Upper lobe of left lung (tissue), 6 donors: Measurements from ENCODE around the gene UBA1. TPM values are rescaled to one million over a fixed set of nuclear protein-coding genes. Genes with fewer than 3 reads are reported as not detected.

ENCODE experiments used
- ATAC-seq, 2 donors: fragments of 200-7000 bp; cut with Tn5 transposase; one replicate each; pipeline ENCODE4 v1.9.1; 2022; ENCODE audit warnings: mild to moderate bottlenecking in 2 of 2, moderate library complexity in 2 of 2; ENCODE audit not compliant: low FRiP score in 2 of 2
- DNase-seq, 2 donors: peaks; one replicate each; pipeline ENCODE4 v3.0.0-alpha.2; 2019 to 2020
- H3K27ac ChIP-seq, 4 donors: fragments of 200-600 bp; sonication (generic); one replicate each; pipeline ENCODE4 v1.5.1; 2016 to 2019
- H3K27me3 ChIP-seq, 4 donors: fragments of 200-600 bp; sonication (generic); one replicate each; pipeline ENCODE4 v1.5.1; 2017 to 2019
- H3K36me3 ChIP-seq, 4 donors: fragments of 200-600 bp; sonication (generic); one replicate each; pipeline ENCODE4 v1.5.1; 2016 to 2019
- H3K4me1 ChIP-seq, 4 donors: fragments of 200-600 bp; sonication (generic); one replicate each; pipeline ENCODE4 v1.5.1; 2018 to 2019
- H3K4me3 ChIP-seq, 4 donors: fragments of 200-600 bp; sonication (generic); one replicate each; pipeline ENCODE4 v1.5.1; 2017 to 2019; ENCODE audit warnings: mild to moderate bottlenecking in 2 of 4, moderate library complexity in 1 of 4
- H3K9me3 ChIP-seq, 4 donors: fragments of 200-600 bp; sonication (generic); one replicate each; pipeline ENCODE4 v1.5.1; 2018 to 2019
- EP300 ChIP-seq, 4 donors: sonication (generic); formaldehyde crosslinking; IDR thresholded peaks; one replicate each; pipeline ENCODE4 v1.5.1; 2017; ENCODE audit warnings: antibody characterized with exemption in 4 of 4, control low read depth in 2 of 4
- POLR2A ChIP-seq, 4 donors: fragments of 450-650 bp; IDR thresholded peaks; one replicate each; pipeline ENCODE4 v1.5.1; 2016 to 2017; ENCODE audit warnings: antibody characterized with exemption in 4 of 4, mild to moderate bottlenecking in 2 of 4
- POLR2AphosphoS5 ChIP-seq, 2 donors: sonication (generic); formaldehyde crosslinking; IDR thresholded peaks; one replicate each; pipeline ENCODE4 v1.5.1; 2017; ENCODE audit warnings: antibody characterized with exemption in 2 of 2
- WGBS, 2 donors: methylation state at CpG; one replicate each; pipeline ENCODE4 v1.1.5; 2017 to 2018; 5-methylcytosine and 5-hydroxymethylcytosine counted together
- total RNA-seq, 6 donors: library from RNA; depleted of rRNA in 4 of 6; stranded (reverse); fragments of >200 nt in 4 of 6; gene quantifications; one replicate each; pipeline versions ENCODE4 v1.1.0 to v1.2.1, GENCODE V29; 2016 to 2021
- TF ChIP-seq, protein P1 (sequence below), 6 experiments: fragments of 450-650 bp in 4 of 6; fragments of 200-600 bp in 2 of 6; sonication (generic) in 2 of 6; IDR thresholded peaks; one replicate each; pipeline ENCODE4 v1.5.1; 2016 to 2019; ENCODE audit warnings: antibody characterized with exemption in 6 of 6
- donor health status: DM: no; HTN: no; CAD: no; lungs with moderate emphysema.
- donor health status: DM: no; HTN: yes; CAD: no; lungs with severe emphysema.

UBA1 gene
- total RNA-seq, 6 donors from 2014 or later = 128 to 186 (median 173) TPM

DNA sequence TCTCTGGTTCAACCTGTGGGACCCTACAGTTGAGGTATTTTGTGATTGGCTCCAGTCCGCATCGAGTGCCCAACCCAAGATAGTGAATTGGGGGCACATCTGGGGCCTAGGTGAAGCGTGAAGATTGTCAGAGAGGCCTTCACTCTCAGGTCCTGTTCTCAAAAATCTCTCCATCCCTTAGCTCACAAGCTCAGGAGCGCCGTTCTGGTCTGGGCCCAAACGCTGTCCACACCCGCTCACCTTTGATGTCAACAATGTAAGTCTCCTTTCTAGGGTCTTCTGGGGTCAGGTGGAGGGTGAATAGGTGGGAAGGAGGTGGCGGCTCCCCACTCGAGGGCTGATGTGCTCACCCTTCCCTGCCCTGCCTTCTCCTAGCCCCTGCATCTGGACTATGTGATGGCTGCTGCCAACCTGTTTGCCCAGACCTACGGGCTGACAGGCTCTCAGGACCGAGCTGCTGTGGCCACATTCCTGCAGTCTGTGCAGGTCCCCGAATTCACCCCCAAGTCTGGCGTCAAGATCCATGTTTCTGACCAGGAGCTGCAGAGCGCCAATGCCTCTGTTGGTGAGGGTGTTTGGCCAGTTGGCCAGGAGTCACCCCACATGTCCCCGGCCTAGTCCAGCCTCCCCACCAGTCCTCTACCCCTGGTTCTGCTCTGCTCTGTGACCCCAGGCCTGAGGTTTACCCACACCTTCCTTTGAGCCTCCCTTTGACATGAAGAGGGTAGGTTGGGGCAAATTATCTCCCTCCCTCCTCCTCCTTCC, 17.2 kb downstream of the UBA1 start:
- peaks cover 7 to 100% (median 67%) of the 10 kb centered on the region in 4 donors for H3K36me3 ChIP-seq
- TF ChIP-seq, protein P1, sequence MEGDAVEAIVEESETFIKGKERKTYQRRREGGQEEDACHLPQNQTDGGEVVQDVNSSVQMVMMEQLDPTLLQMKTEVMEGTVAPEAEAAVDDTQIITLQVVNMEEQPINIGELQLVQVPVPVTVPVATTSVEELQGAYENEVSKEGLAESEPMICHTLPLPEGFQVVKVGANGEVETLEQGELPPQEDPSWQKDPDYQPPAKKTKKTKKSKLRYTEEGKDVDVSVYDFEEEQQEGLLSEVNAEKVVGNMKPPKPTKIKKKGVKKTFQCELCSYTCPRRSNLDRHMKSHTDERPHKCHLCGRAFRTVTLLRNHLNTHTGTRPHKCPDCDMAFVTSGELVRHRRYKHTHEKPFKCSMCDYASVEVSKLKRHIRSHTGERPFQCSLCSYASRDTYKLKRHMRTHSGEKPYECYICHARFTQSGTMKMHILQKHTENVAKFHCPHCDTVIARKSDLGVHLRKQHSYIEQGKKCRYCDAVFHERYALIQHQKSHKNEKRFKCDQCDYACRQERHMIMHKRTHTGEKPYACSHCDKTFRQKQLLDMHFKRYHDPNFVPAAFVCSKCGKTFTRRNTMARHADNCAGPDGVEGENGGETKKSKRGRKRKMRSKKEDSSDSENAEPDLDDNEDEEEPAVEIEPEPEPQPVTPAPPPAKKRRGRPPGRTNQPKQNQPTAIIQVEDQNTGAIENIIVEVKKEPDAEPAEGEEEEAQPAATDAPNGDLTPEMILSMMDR (IDR thresholded peaks at IDR 0.05) = no peak
- TF ChIP-seq POLR2A (IDR thresholded peaks at IDR 0.05) (no peak), POLR2AphosphoS5 (IDR thresholded peaks at IDR 0.05) (no peak), EP300 (IDR thresholded peaks at IDR 0.05) (no peak)
- H3K27ac ChIP-seq = no peak overlapping the region
- H3K4me3 ChIP-seq = no peak overlapping the region
- DNase-seq = no peak
- H3K9me3 ChIP-seq = no peaks in the 10 kb centered on the region
- 81 to 97% methylated on average over 3 to 15 of the region's 15 CpGs for WGBS, 2 donors
- H3K27me3 ChIP-seq = no peaks in the 10 kb centered on the region
- ATAC-seq = no peak
- no peaks in the 10 kb centered on the region for H3K4me1 ChIP-seq

DNA sequence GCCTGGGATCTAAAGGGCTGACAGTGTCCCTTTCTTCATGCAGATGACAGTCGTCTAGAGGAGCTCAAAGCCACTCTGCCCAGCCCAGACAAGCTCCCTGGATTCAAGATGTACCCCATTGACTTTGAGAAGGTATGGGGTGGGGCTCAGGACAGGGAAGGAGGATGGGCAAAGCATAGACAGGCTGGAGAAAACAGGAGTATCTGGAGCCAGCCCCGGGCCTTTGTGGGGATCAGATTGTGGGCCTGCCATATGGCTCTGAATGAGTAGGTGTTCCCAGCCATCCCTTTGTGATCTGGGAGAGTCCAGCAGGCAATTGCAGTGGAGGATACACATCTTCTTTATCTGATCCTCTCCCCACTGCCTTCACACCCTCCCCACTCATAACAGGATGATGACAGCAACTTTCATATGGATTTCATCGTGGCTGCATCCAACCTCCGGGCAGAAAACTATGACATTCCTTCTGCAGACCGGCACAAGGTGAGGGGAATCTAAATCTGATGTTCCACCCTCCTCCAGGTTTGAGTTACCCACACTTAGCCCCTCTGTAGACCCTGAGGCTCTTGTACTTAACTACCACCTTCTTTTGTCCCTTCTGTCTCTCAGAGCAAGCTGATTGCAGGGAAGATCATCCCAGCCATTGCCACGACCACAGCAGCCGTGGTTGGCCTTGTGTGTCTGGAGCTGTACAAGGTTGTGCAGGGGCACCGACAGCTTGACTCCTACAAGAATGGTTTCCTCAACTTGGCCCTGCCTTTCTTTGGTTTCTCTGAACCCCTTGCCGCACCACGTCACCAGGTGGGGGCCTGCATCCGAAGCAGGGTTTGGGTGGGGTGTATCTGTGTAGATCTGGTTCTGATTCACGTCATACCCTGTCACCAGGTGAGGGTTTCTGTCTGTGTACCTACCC, 19.0 kb downstream of the UBA1 start:
- DNase-seq (no peak), ATAC-seq (no peak)
- Histone ChIP-seq H3K36me3 (peaks cover 7 to 90% (median 57%) of the 10 kb centered on the region in 4 donors), H3K9me3 (no peaks in the 10 kb centered on the region), H3K4me3 (no peak overlapping the region), H3K4me1 (peaks cover 0 to 11% (median 6%) of the 10 kb centered on the region in 4 donors), H3K27ac (no peak overlapping the region), H3K27me3 (no peaks in the 10 kb centered on the region)
- 93 to 95% methylated on average over 9 to 12 of the region's 12 CpGs for WGBS, 2 donors
- no peak for TF ChIP-seq POLR2AphosphoS5 (IDR thresholded peaks at IDR 0.05)
- TF ChIP-seq, protein P1 (IDR thresholded peaks at IDR 0.05) = no peak
- no peak for TF ChIP-seq POLR2A (IDR thresholded peaks at IDR 0.05)

DNA sequence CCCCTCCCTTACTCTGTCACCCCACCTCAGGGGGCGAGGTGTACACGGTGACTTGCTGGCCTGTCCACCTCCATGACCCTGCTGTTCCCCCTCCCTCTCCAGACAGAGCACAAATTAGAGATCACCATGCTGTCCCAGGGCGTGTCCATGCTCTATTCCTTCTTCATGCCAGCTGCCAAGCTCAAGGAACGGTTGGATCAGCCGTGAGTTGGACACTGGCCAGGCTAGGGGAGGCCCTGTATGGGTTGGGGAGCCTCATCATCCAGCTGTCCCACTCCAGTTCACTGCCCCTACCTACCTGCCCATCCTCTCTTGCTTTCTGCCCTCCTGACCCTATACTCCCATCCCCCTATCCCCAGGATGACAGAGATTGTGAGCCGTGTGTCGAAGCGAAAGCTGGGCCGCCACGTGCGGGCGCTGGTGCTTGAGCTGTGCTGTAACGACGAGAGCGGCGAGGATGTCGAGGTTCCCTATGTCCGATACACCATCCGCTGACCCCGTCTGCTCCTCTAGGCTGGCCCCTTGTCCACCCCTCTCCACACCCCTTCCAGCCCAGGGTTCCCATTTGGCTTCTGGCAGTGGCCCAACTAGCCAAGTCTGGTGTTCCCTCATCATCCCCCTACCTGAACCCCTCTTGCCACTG, 20.9 kb downstream of the UBA1 start:
- H3K27me3 ChIP-seq = no peaks in the 10 kb centered on the region
- 93 to 96% methylated on average over 10 to 20 of the region's 20 CpGs for WGBS, 2 donors
- no peak overlapping the region for H3K27ac ChIP-seq
- H3K4me1 ChIP-seq = peaks cover 0 to 20% (median 10%) of the 10 kb centered on the region in 4 donors
- H3K36me3 ChIP-seq = peaks cover 7 to 71% (median 43%) of the 10 kb centered on the region in 4 donors
- DNase-seq = no peak
- H3K9me3 ChIP-seq = no peaks in the 10 kb centered on the region
- H3K4me3 ChIP-seq = no peak overlapping the region
- ATAC-seq = no peak
- TF ChIP-seq EP300 (IDR thresholded peaks at IDR 0.05) (no peak), POLR2AphosphoS5 (IDR thresholded peaks at IDR 0.05) (no peak), POLR2A (IDR thresholded peaks at IDR 0.05) (no peak)
- TF ChIP-seq, protein P1 (IDR thresholded peaks at IDR 0.05) = no peak

DNA sequence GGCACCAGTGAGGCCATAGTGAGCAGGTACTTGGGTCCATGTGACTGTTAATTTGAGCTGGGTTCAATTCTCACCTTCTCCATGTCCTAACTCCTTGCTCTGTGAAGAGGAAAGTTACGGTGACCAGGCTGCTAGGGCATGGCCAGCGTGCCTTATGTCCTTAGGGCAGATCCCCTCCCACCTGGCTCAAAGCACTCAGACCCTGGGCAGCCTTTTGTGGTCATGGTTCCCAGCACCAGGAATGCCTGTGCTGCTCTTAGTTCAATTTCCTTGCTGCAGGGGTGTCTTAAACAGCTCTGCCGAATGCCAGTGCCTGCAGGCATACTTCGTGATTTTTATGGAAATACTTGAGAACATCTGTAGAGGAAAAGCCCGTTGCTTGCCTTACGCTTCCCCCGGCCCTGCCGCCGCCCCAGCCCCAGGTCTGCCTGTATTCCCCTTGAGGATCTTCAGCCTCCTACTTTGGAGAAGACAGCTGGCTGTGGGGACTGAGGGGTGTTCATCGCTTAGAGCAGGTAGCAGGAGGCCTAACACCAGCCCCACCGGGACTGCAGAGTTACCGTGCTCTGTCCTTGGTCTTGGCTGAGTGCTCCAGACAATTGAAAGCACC, 21.8 kb downstream of the UBA1 start:
- H3K36me3 ChIP-seq = peaks cover 4 to 62% (median 36%) of the 10 kb centered on the region in 4 donors
- H3K27ac ChIP-seq = no peak overlapping the region
- DNase-seq = no peak
- WGBS, 2 donors = 92% methylated on average over 2 to 12 of the region's 12 CpGs
- no peak for TF ChIP-seq POLR2A (IDR thresholded peaks at IDR 0.05)
- TF ChIP-seq POLR2AphosphoS5 (IDR thresholded peaks at IDR 0.05) = no peak
- no peak for TF ChIP-seq EP300 (IDR thresholded peaks at IDR 0.05)
- TF ChIP-seq, protein P1 (IDR thresholded peaks at IDR 0.05) = no peak
- no peak for ATAC-seq
- peaks cover 3 to 28% (median 17%) of the 10 kb centered on the region in 4 donors for H3K4me1 ChIP-seq
- H3K9me3 ChIP-seq = no peaks in the 10 kb centered on the region
- H3K27me3 ChIP-seq = no peaks in the 10 kb centered on the region
- H3K4me3 ChIP-seq = no peak overlapping the region
